GM23338 (cell line): Measurements from ENCODE around the gene RAB27B. TPM values are rescaled to one million over a fixed set of nuclear protein-coding genes. Genes with fewer than 3 reads are reported as not detected.

Experiments used
- ATAC-seq: fragments of 200-7000 bp; cut with Tn5 transposase; 3 replicates; pipeline ENCODE4 v1.9.1; 2020
- DNase-seq: peaks from one replicate; pipeline ENCODE4 v3.0.0-alpha.2; 2015; ENCODE audit warnings: low spot score
- H2AFZ ChIP-seq: fragments of 200-600 bp; sonication (generic); 2 replicates; pipeline ENCODE4 v1.8.0; 2016; ENCODE audit warnings: antibody characterized with exemption, mild to moderate bottlenecking, moderate library complexity
- H3F3A ChIP-seq: fragments of 200-600 bp; sonication (generic); replicated peaks from 2 replicates; pipeline ENCODE4 v1.8.0; 2017; ENCODE audit warnings: antibody characterized with exemption, mixed run types, low read depth
- H3K27ac ChIP-seq: fragments of 200-600 bp; sonication (generic); 2 replicates; pipeline ENCODE4 v1.6.1; 2016; ENCODE audit warnings: low read depth
- H3K27me3 ChIP-seq: fragments of 200-600 bp; sonication (generic); 2 replicates; pipeline ENCODE4 v1.8.0; 2016; ENCODE audit warnings: mild to moderate bottlenecking, mixed run types, moderate library complexity; ENCODE audit not compliant: insufficient read depth
- H3K36me3 ChIP-seq: fragments of 200-600 bp; sonication (generic); 2 replicates; pipeline ENCODE4 v1.8.0; 2016; ENCODE audit warnings: mild to moderate bottlenecking; ENCODE audit not compliant: insufficient read depth
- H3K4me1 ChIP-seq: fragments of 200-600 bp; sonication (generic); 2 replicates; pipeline ENCODE4 v1.8.0; 2016; ENCODE audit warnings: mild to moderate bottlenecking, moderate library complexity; ENCODE audit not compliant: insufficient read depth
- H3K4me2 ChIP-seq: fragments of 200-600 bp; sonication (generic); 2 replicates; pipeline ENCODE4 v1.7.1; 2017; ENCODE audit warnings: mixed run types
- H3K4me3 ChIP-seq: fragments of 200-600 bp; sonication (generic); 2 replicates; pipeline ENCODE4 v1.6.1; 2016; ENCODE audit warnings: mixed run types
- H3K79me2 ChIP-seq: fragments of 200-600 bp; sonication (generic); replicated peaks from 2 replicates; pipeline ENCODE4 v1.8.0; 2017; ENCODE audit warnings: mild to moderate bottlenecking; ENCODE audit not compliant: insufficient read depth
- H3K9me2 ChIP-seq: fragments of 200-600 bp; sonication (generic); 2 replicates; pipeline ENCODE4 v1.8.0; 2017; ENCODE audit not compliant: insufficient read depth
- H4K20me1 ChIP-seq: fragments of 200-600 bp; sonication (generic); replicated peaks from 2 replicates; pipeline ENCODE4 v1.8.0; 2017; ENCODE audit warnings: mild to moderate bottlenecking; ENCODE audit not compliant: insufficient read depth
- H3K27ac Mint-ChIP-seq: 2 replicates; pipeline ENCODE4 v1.8.0; 2020; ENCODE audit warnings: inconsistent platforms, mild to moderate bottlenecking, moderate library complexity, mixed read lengths
- H3K27me3 Mint-ChIP-seq: 3 replicates; pipeline ENCODE4 v1.8.0; 2022; ENCODE audit warnings: low read depth, mild to moderate bottlenecking, moderate library complexity, mixed read lengths, inconsistent platforms; ENCODE audit not compliant: insufficient read depth, poor library complexity
- H3K36me3 Mint-ChIP-seq: 3 replicates; pipeline ENCODE4 v1.8.0; 2021; ENCODE audit warnings: low read depth, mild to moderate bottlenecking, inconsistent platforms, moderate library complexity, mixed read lengths
- H3K4me1 Mint-ChIP-seq: 3 replicates; pipeline ENCODE4 v1.8.0; 2020; ENCODE audit warnings: mild to moderate bottlenecking, inconsistent platforms, mixed read lengths
- H3K4me3 Mint-ChIP-seq: 3 replicates; pipeline ENCODE4 v1.8.0; 2021; ENCODE audit warnings: moderate library complexity, mild to moderate bottlenecking, inconsistent platforms, mixed read lengths
- H3K9me3 Mint-ChIP-seq: 3 replicates; pipeline ENCODE4 v1.8.0; 2020; ENCODE audit warnings: moderate library complexity, mild to moderate bottlenecking, inconsistent platforms, mixed read lengths
- CREB1 ChIP-seq: fragments of 250-450 bp; sonication (Bioruptor Pico); IDR thresholded peaks from 2 replicates; pipeline ENCODE4 v1.5.0; 2020; ENCODE audit warnings: low read depth, mild to moderate bottlenecking, moderate library complexity
- CTCF ChIP-seq, 2 experiments: fragments of 200-600 bp in 1 of 2; sonication (generic) in 1 of 2; conservative IDR thresholded peaks; 2 replicates each; pipeline versions ENCODE4 v1.5.1 to v1.6.1; 2016 to 2017; ENCODE audit warnings: antibody characterized with exemption in 2 of 2, low read depth in 2 of 2, mild to moderate bottlenecking in 2 of 2, moderate library complexity in 1 of 2
- ETS1 ChIP-seq: IDR thresholded peaks from 2 replicates; pipeline ENCODE4 v1.6.1; 2016; ENCODE audit warnings: antibody characterized with exemption
- EZH2 ChIP-seq: fragments of 200-600 bp; sonication (generic); IDR thresholded peaks from one replicate; pipeline ENCODE4 v1.8.0; 2017; ENCODE audit warnings: antibody characterized with exemption, mild to moderate bottlenecking, low read depth; ENCODE audit not compliant: unreplicated experiment
- EZH2phosphoT487 ChIP-seq: fragments of 200-600 bp; sonication (generic); IDR thresholded peaks from one replicate; pipeline ENCODE4 v1.8.1; 2018; ENCODE audit warnings: antibody characterized with exemption; ENCODE audit not compliant: unreplicated experiment
- JUNB ChIP-seq: IDR thresholded peaks from one replicate; pipeline ENCODE4 v1.6.1; 2016; ENCODE audit warnings: antibody characterized with exemption; ENCODE audit not compliant: unreplicated experiment
- NANOG ChIP-seq: IDR thresholded peaks from 2 replicates; pipeline ENCODE4 v1.6.1; 2016; ENCODE audit warnings: antibody characterized with exemption, borderline replicate concordance
- POLR2AphosphoS5 ChIP-seq: IDR thresholded peaks from 2 replicates; pipeline ENCODE4 v1.6.1; 2016; ENCODE audit warnings: antibody characterized with exemption, low read depth
- REST ChIP-seq: IDR thresholded peaks from one replicate; pipeline ENCODE4 v1.6.1; 2018; ENCODE audit warnings: antibody characterized with exemption; ENCODE audit not compliant: unreplicated experiment
- STAT1 ChIP-seq: IDR thresholded peaks from one replicate; pipeline ENCODE4 v1.6.1; 2016; ENCODE audit warnings: antibody characterized with exemption; ENCODE audit not compliant: unreplicated experiment
- ZNF114 ChIP-seq: fragments of 250-450 bp; sonication (Bioruptor Pico); IDR thresholded peaks from 2 replicates; pipeline ENCODE4 v1.5.0; 2020; ENCODE audit warnings: mild to moderate bottlenecking, moderate library complexity
- ZNF331 ChIP-seq: fragments of 250-450 bp; sonication (Bioruptor Pico); IDR thresholded peaks from 2 replicates; pipeline ENCODE4 v1.5.0; 2020; ENCODE audit warnings: low read depth, mild to moderate bottlenecking, moderate library complexity
- ZNF462 ChIP-seq: fragments of 250-450 bp; sonication (Bioruptor Pico); IDR thresholded peaks from 2 replicates; pipeline ENCODE4 v1.5.0; 2020; ENCODE audit warnings: mild to moderate bottlenecking, moderate library complexity
- polyA plus RNA-seq: library from polyadenylated mRNA; unstranded; fragments of >200 nt; fragmentation: Nextera tagmentation; extraction: Ambion mirVana; gene quantifications from 2 replicates; pipeline ENCODE4 v1.2.1, GENCODE V29; 2016
- total RNA-seq: library from RNA; depleted of rRNA; stranded (reverse); fragments of >200 nt; shearing (Covaris generic); gene quantifications from 2 replicates; pipeline ENCODE4 v1.2.3, GENCODE V29; 2014

The RAB27B gene
- total and polyA plus RNA-seq, 2 experiments from 2014 or later = 0.13 to 0.56 TPM

GRCh38 chr18:54824761-54825160 lies 3.5 kb upstream of the RAB27B start:
- no peak overlapping the region for H3K4me3 Mint-ChIP-seq
- H3K27ac Mint-ChIP-seq = no peak overlapping the region
- peaks cover 12% of the 10 kb centered on the region; the same call in 2 of the 3 replicates for H3K4me1 Mint-ChIP-seq
- ATAC-seq = no peak
- H3K27ac ChIP-seq = no peak overlapping the region
- H3K36me3 Mint-ChIP-seq = no peaks in the 10 kb centered on the region
- no peaks in the 10 kb centered on the region for H3K9me3 Mint-ChIP-seq
- TF ChIP-seq JUNB (no peak), CREB1 (CRISPR knock-in tag) (no peak), REST (no peak), ZNF462 (CRISPR knock-in tag) (no peak), ZNF331 (CRISPR knock-in tag) (no peak), ETS1 (no peak), CTCF (conservative IDR thresholded peaks at IDR 0.05; ENCODE audit: low read depth in 2 of 2) (no peak), ZNF114 (CRISPR knock-in tag) (no peak), EZH2 (no peak), POLR2AphosphoS5 (no peak), STAT1 (no peak), EZH2phosphoT487 (no peak), NANOG (no peak)
- H3K27me3 ChIP-seq = peaks cover 11% of the 10 kb centered on the region
- H3K79me2 ChIP-seq = no peaks in the 10 kb centered on the region
- H3F3A ChIP-seq = no peaks in the 10 kb centered on the region
- H3K9me2 ChIP-seq = no peaks in the 10 kb centered on the region
- no peaks in the 10 kb centered on the region; the same call in 1 of the 2 replicates for H4K20me1 ChIP-seq
- H3K4me2 ChIP-seq = no peak overlapping the region
- no peaks in the 10 kb centered on the region for H3K36me3 ChIP-seq
- no peak overlapping the region for H2AFZ ChIP-seq
- peaks cover 14% of the 10 kb centered on the region for H3K4me1 ChIP-seq
- no peak for DNase-seq
- H3K4me3 ChIP-seq = no peak overlapping the region
- H3K27me3 Mint-ChIP-seq = peaks cover 4% of the 10 kb centered on the region
